ENCODE data around the gene CREB3L2. TPM values are rescaled to one million over a fixed set of nuclear protein-coding genes. Genes with fewer than 3 reads are reported as not detected.

The CREB3L2 gene
- total RNA-seq, 2 experiments from 2014 or later = 22.7 to 79.0 TPM

DNA sequence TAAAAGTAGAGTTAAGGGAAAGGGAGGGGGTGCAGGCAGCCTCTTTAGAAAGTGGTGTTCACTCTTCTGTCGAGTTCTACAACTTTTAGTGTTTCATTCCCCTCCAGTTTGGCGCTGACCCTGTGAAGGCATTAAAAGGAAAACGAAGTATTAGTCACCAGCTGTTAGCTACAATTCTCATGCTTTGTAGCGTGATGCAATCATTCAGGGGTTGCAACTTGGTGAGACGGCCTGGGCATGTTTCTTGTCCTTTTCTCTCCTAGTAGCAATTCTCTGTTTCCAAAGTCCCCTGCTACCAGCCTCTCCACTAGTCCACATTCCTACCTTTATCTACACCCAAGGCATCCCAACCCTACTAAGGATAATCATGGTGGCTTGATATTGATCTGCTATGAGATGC, 121.5 kb downstream of the CREB3L2 start:
- no peaks in the 10 kb centered on the region for H3K9me2 ChIP-seq (ENCODE audit: insufficient read depth, low read length)
- no peak for DNase-seq (ENCODE audit: low spot score)
- intact Hi-C loops (cut with micrococcal nuclease; ENCODE audit: unreplicated experiment) = no loop called here
- ChIA-PET CTCF (ENCODE audit: unreplicated experiment) (no interaction called here), POLR2A (interaction anchor here (1.0 to 1.7 kb wide), 2 partner anchors 10 to 14 kb away, joined by 3 read pairs; no protein-coding TSS in a partner anchor)
- no TSS peak for BruUV-seq (replicated peaks)
- no peak overlapping the region for H3K4me2 ChIP-seq (ENCODE audit: low read length)
- H3K4me3 ChIP-seq (ENCODE audit: low read depth, low read length, poor library complexity, severe bottlenecking) = no peak overlapping the region
- no peak overlapping the region for H3K27ac ChIP-seq (ENCODE audit: low read depth, low read length, poor library complexity, severe bottlenecking)
- H3K9me3 ChIP-seq (ENCODE audit: low read length) = no peaks in the 10 kb centered on the region
- H3K36me3 ChIP-seq (ENCODE audit: insufficient read depth, low read length) = peaks cover 75% of the 10 kb centered on the region
- no peak overlapping the region for H2AFZ ChIP-seq (ENCODE audit: low read length)
- no peaks in the 10 kb centered on the region for H4K20me1 ChIP-seq (ENCODE audit: insufficient read depth, low read length)
- no peaks in the 10 kb centered on the region for H3K79me2 ChIP-seq (ENCODE audit: insufficient read depth, low read depth, low read length)
- no peak for TF ChIP-seq EZH2phosphoT487 (IDR thresholded peaks at IDR 0.05; ENCODE audit: borderline replicate concordance, low read depth, low read length)
- TF ChIP-seq, protein P1, sequence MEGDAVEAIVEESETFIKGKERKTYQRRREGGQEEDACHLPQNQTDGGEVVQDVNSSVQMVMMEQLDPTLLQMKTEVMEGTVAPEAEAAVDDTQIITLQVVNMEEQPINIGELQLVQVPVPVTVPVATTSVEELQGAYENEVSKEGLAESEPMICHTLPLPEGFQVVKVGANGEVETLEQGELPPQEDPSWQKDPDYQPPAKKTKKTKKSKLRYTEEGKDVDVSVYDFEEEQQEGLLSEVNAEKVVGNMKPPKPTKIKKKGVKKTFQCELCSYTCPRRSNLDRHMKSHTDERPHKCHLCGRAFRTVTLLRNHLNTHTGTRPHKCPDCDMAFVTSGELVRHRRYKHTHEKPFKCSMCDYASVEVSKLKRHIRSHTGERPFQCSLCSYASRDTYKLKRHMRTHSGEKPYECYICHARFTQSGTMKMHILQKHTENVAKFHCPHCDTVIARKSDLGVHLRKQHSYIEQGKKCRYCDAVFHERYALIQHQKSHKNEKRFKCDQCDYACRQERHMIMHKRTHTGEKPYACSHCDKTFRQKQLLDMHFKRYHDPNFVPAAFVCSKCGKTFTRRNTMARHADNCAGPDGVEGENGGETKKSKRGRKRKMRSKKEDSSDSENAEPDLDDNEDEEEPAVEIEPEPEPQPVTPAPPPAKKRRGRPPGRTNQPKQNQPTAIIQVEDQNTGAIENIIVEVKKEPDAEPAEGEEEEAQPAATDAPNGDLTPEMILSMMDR (conservative IDR thresholded peaks at IDR 0.05; ENCODE audit: low read length) = no peak
- H3K4me1 ChIP-seq (ENCODE audit: insufficient read depth, low read length, poor library complexity, severe bottlenecking) = no peaks in the 10 kb centered on the region

- no peaks in the 10 kb centered on the region for H3K4me1 ChIP-seq (ENCODE audit: insufficient read depth, low read length, poor library complexity, severe bottlenecking)
- no peaks in the 10 kb centered on the region for H3K9me3 ChIP-seq (ENCODE audit: low read length)
- intact Hi-C loops (cut with micrococcal nuclease; ENCODE audit: unreplicated experiment) = no loop called here
- no TSS peak for BruUV-seq (replicated peaks)
- no peak overlapping the region for H2AFZ ChIP-seq (ENCODE audit: low read length)
- no peaks in the 10 kb centered on the region for H4K20me1 ChIP-seq (ENCODE audit: insufficient read depth, low read length)
- H3K4me3 ChIP-seq (ENCODE audit: low read depth, low read length, poor library complexity, severe bottlenecking) = no peak overlapping the region
- no peaks in the 10 kb centered on the region for H3K9me2 ChIP-seq (ENCODE audit: insufficient read depth, low read length)
- no peak for DNase-seq (ENCODE audit: low spot score)
- ChIA-PET CTCF (ENCODE audit: unreplicated experiment) (no interaction called here), POLR2A (interaction anchor here (1.7 kb wide), 1 partner anchor 13 kb away, joined by 3 read pairs; no protein-coding TSS in a partner anchor)
- H3K27ac ChIP-seq (ENCODE audit: low read depth, low read length, poor library complexity, severe bottlenecking) = no peak overlapping the region
- no peaks in the 10 kb centered on the region for H3K79me2 ChIP-seq (ENCODE audit: insufficient read depth, low read depth, low read length)
- TF ChIP-seq, protein P1 (conservative IDR thresholded peaks at IDR 0.05; ENCODE audit: low read length) = no peak
- no peak for TF ChIP-seq EZH2phosphoT487 (IDR thresholded peaks at IDR 0.05; ENCODE audit: borderline replicate concordance, low read depth, low read length)
- no peak overlapping the region for H3K4me2 ChIP-seq (ENCODE audit: low read length)
- peaks cover 70% of the 10 kb centered on the region for H3K36me3 ChIP-seq (ENCODE audit: insufficient read depth, low read length)
Observed at GRCh38 chr7:137879357-137880158, 122.3 kb downstream of the CREB3L2 start.

GRCh38 chr7:137878333-137878961, 123.4 kb downstream of the CREB3L2 start:
- no peak overlapping the region for H3K4me2 ChIP-seq (ENCODE audit: low read length)
- no peaks in the 10 kb centered on the region for H3K79me2 ChIP-seq (ENCODE audit: insufficient read depth, low read depth, low read length)
- no peaks in the 10 kb centered on the region for H4K20me1 ChIP-seq (ENCODE audit: insufficient read depth, low read length)
- no peak overlapping the region for H2AFZ ChIP-seq (ENCODE audit: low read length)
- CTCF ChIA-PET (ENCODE audit: unreplicated experiment) = no interaction called here
- TF ChIP-seq, protein P1 (conservative IDR thresholded peaks at IDR 0.05; ENCODE audit: low read length) = no peak
- no peak for TF ChIP-seq EZH2phosphoT487 (IDR thresholded peaks at IDR 0.05; ENCODE audit: borderline replicate concordance, low read depth, low read length)
- H3K27ac ChIP-seq (ENCODE audit: low read depth, low read length, poor library complexity, severe bottlenecking) = no peak overlapping the region
- H3K4me3 ChIP-seq (ENCODE audit: low read depth, low read length, poor library complexity, severe bottlenecking) = no peak overlapping the region
- no peaks in the 10 kb centered on the region for H3K4me1 ChIP-seq (ENCODE audit: insufficient read depth, low read length, poor library complexity, severe bottlenecking)
- TSS peak; percentile 18 for BruUV-seq (replicated peaks)
- intact Hi-C loops (cut with micrococcal nuclease; ENCODE audit: unreplicated experiment) = no loop called here
- peaks cover 70% of the 10 kb centered on the region for H3K36me3 ChIP-seq (ENCODE audit: insufficient read depth, low read length)
- POLR2A ChIA-PET = interaction anchor here (0.7 kb wide), 1 partner anchor 802 kb away, joined by 3 read pairs; no protein-coding TSS in a partner anchor
- no peak for DNase-seq (ENCODE audit: low spot score)
- no peaks in the 10 kb centered on the region for H3K9me2 ChIP-seq (ENCODE audit: insufficient read depth, low read length)
- no peaks in the 10 kb centered on the region for H3K9me3 ChIP-seq (ENCODE audit: low read length)

All from OCI-LY7 (cell line).